GM12878 (cell line): ENCODE measurements around the gene ATP6AP2. TPM values are rescaled to one million over a fixed set of nuclear protein-coding genes. Genes with fewer than 3 reads are reported as not detected.

Source experiments
- CHD1 ChIP-seq: IDR thresholded peaks from 2 replicates; pipeline ENCODE4 v1.6.1; 2012; ENCODE audit warnings: low read depth, low read length, improper control_type of control experiment
- EGR1 ChIP-seq, 2 experiments: IDR thresholded peaks; 1 replicate in 1 of 2; 2 replicates in 1 of 2; pipeline ENCODE4 v1.6.1; 2011 to 2012; ENCODE audit warnings: low read depth in 2 of 2, low read length in 2 of 2, borderline replicate concordance in 1 of 2, mild to moderate bottlenecking in 1 of 2, moderate library complexity in 1 of 2
- JUND ChIP-seq: IDR thresholded peaks from 2 replicates; pipeline ENCODE4 v1.6.1; 2012; ENCODE audit warnings: low read depth, mild to moderate bottlenecking, low read length, improper control_type of control experiment, moderate library complexity
- KDM1A ChIP-seq: fragments of 200-600 bp; sonication (generic); IDR thresholded peaks from 2 replicates; pipeline ENCODE4 v1.6.1; 2016; ENCODE audit warnings: borderline replicate concordance
- NFXL1 ChIP-seq: fragments of 450-650 bp; IDR thresholded peaks from 2 replicates; pipeline ENCODE4 v1.6.1; 2017; ENCODE audit warnings: antibody characterized with exemption, mild to moderate bottlenecking, borderline replicate concordance
- NKRF ChIP-seq: fragments of 450-650 bp; conservative IDR thresholded peaks from 2 replicates; pipeline ENCODE4 v1.6.1; 2017; ENCODE audit warnings: mild to moderate bottlenecking, moderate library complexity
- PBX3 ChIP-seq: IDR thresholded peaks from 2 replicates; pipeline ENCODE4 v1.6.1; 2011; ENCODE audit warnings: mild to moderate bottlenecking, low read depth, low read length, moderate library complexity; ENCODE audit not compliant: insufficient replicate concordance
- POLR2AphosphoS5 ChIP-seq: IDR thresholded peaks from 2 replicates; pipeline ENCODE4 v1.6.1; 2011; ENCODE audit warnings: mild to moderate bottlenecking, low read length, inconsistent platforms
- PRDM15 ChIP-seq: fragments of 450-650 bp; formaldehyde crosslinking; IDR thresholded peaks from 2 replicates; pipeline ENCODE4 v1.4.0; 2020; ENCODE audit warnings: mild to moderate bottlenecking, moderate library complexity
- RAD21 ChIP-seq: IDR thresholded peaks from 2 replicates; pipeline ENCODE4 v1.6.1; 2011; ENCODE audit warnings: mild to moderate bottlenecking, low read depth, low read length, moderate library complexity; ENCODE audit not compliant: insufficient read depth
- SRF ChIP-seq, 2 experiments: IDR thresholded peaks; 2 replicates each; pipeline ENCODE4 v1.6.1; 2011; ENCODE audit warnings: low read depth in 2 of 2, low read length in 2 of 2, mild to moderate bottlenecking in 1 of 2, moderate library complexity in 1 of 2
- TARDBP ChIP-seq: IDR thresholded peaks from 2 replicates; pipeline ENCODE4 v1.6.1; 2016; ENCODE audit warnings: borderline replicate concordance
- TCF7 ChIP-seq: IDR thresholded peaks from 2 replicates; pipeline ENCODE4 v1.6.1; 2014; ENCODE audit warnings: antibody characterized with exemption, borderline replicate concordance
- ZBTB40 ChIP-seq: fragments of 450-650 bp; IDR thresholded peaks from 2 replicates; pipeline ENCODE4 v1.6.1; 2016; ENCODE audit warnings: mild to moderate bottlenecking, moderate library complexity, borderline replicate concordance
- ZNF622 ChIP-seq: fragments of 450-650 bp; IDR thresholded peaks from 2 replicates; pipeline ENCODE4 v1.6.1; 2017; ENCODE audit warnings: mild to moderate bottlenecking, inconsistent platforms
- polyA plus RNA-seq, 11 experiments: library from polyadenylated mRNA; depleted of rRNA in 4 of 11; unstranded in 6 of 11; stranded (reverse) in 5 of 11; fragments of >200 nt; fragmentation: Nextera tagmentation in 4 of 11; fragmentation: Illumina TruSeq in 1 of 11; extraction: Ambion mirVana in 4 of 11; extraction: Trizol in 1 of 11; gene quantifications; 1 replicate in 1 of 11; 2 replicates in 10 of 11; pipeline versions ENCODE4 v1.2.1 to v1.2.3, GENCODE V29; 2011 to 2016; ENCODE audit warnings: inconsistent platforms in 2 of 11, missing spikeins in 2 of 11, low read depth in 1 of 11
- total RNA-seq, 4 experiments: library from RNA; depleted of rRNA in 3 of 4; stranded (reverse); fragments of >200 nt in 3 of 4; fragmentation: Illumina TruSeq in 1 of 4; extraction: Trizol in 1 of 4; gene quantifications; 2 replicates each; pipeline versions ENCODE4 v1.2.1 to v1.2.3, GENCODE V29; 2013 to 2021

Gene ATP6AP2
- total and polyA plus RNA-seq, 10 of the 15 experiments (the other 5 are each of a cell fraction or from before 2014, with no cell fraction given): 36.3 to 141 (median 56.0) TPM

GRCh38 chrX:40539214-40540142, 41.3 kb upstream of the ATP6AP2 start (continued):
- TF ChIP-seq ZNF622 (no peak), PRDM15 (CRISPR knock-in tag) (no peak), KDM1A (no peak), JUND (no peak), TARDBP (no peak), NKRF (no peak), POLR2AphosphoS5 (peak; percentile 36; the same call in 1 of the 2 replicates), CHD1 (no peak), ZBTB40 (no peak), EGR1 (IDR thresholded peaks at IDR 0.05; ENCODE audit: borderline replicate concordance in 1 of 2, low read depth in 2 of 2, low read length in 2 of 2) (no peak), NFXL1 (no peak), RAD21 (0 out of 2 replicates have a peak, but pooled peaks have one; percentile 26), TCF7 (no peak), SRF (IDR thresholded peaks at IDR 0.05; ENCODE audit: low read depth in 2 of 2, low read length in 2 of 2) (no peak), PBX3 (no peak)
